IMR-90 (cell line): ENCODE data around the gene AUH.

ENCODE experiments used
- BHLHE40 ChIP-seq: fragments of 150-350 bp; IDR thresholded peaks from 2 replicates; pipeline ENCODE4 v1.6.1; 2016; ENCODE audit warnings: mild to moderate bottlenecking, low read depth, low read length
- CEBPB ChIP-seq: IDR thresholded peaks from 2 replicates; pipeline ENCODE4 v1.6.1; 2012; ENCODE audit warnings: low read depth, low read length, improper control_type of control experiment
- CHD1 ChIP-seq: IDR thresholded peaks from 2 replicates; pipeline ENCODE4 v1.6.1; 2012; ENCODE audit warnings: low read depth, low read length, improper control_type of control experiment
- CTCF ChIP-seq: conservative IDR thresholded peaks from 2 replicates; pipeline ENCODE4 v1.5.1; 2012; ENCODE audit warnings: mild to moderate bottlenecking, low read depth, low read length, improper control_type of control experiment
- MAFK ChIP-seq: IDR thresholded peaks from 2 replicates; pipeline ENCODE4 v1.6.1; 2012; ENCODE audit warnings: low read depth, low read length, improper control_type of control experiment
- NFE2L2 ChIP-seq: fragments of 150-350 bp; IDR thresholded peaks from 2 replicates; pipeline ENCODE4 v1.6.1; 2016; ENCODE audit warnings: low read depth, mild to moderate bottlenecking, low read length
- POLR2A ChIP-seq: IDR thresholded peaks from 2 replicates; pipeline ENCODE4 v1.6.1; 2012; ENCODE audit warnings: mild to moderate bottlenecking, low read depth, low read length
- RAD21 ChIP-seq: IDR thresholded peaks from 2 replicates; pipeline ENCODE4 v1.6.1; 2012; ENCODE audit warnings: low read length, improper control_type of control experiment
- RCOR1 ChIP-seq: IDR thresholded peaks from 2 replicates; pipeline ENCODE4 v1.6.1; 2012; ENCODE audit warnings: mild to moderate bottlenecking, low read length, improper control_type of control experiment; ENCODE audit not compliant: insufficient replicate concordance
- RFX5 ChIP-seq: IDR thresholded peaks from 2 replicates; pipeline ENCODE4 v1.8.0; 2012; ENCODE audit warnings: low read depth, mild to moderate bottlenecking, low read length, moderate library complexity
- TF ChIP-seq, protein P1 (sequence below): fragments of 150-350 bp; IDR thresholded peaks from 2 replicates; pipeline ENCODE4 v1.6.1; 2016; ENCODE audit warnings: low read depth, mild to moderate bottlenecking, low read length, moderate library complexity, borderline replicate concordance

DNA sequence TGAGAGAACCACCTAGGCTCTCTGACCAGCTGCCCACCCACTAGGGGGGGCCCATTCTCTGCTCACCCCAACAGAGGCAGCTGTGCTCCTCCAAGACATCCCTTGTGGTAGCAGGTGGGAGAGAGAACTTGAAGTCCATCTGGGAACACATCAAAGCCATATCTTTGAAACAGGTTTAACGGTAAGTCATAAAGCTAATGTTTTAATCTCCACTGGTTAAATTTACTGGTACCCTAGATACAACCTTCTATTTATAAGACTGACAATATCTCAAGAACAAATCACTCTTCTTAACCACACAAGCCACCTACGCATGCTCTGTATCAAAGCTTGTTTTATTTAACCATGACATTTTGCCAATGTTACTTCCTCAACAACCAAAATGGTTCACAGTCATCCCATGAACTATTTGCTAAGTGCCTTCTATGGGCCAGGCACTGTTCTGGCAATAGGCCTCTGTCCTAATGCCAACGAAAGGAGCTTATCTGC, 20.4 kb downstream of the AUH start:
- TF ChIP-seq POLR2A (no peak), CTCF (no peak), RAD21 (no peak), BHLHE40 (no peak), CEBPB (no peak), NFE2L2 (no peak), MAFK (no peak), RCOR1 (no peak), RFX5 (no peak), CHD1 (no peak)
- TF ChIP-seq, protein P1, sequence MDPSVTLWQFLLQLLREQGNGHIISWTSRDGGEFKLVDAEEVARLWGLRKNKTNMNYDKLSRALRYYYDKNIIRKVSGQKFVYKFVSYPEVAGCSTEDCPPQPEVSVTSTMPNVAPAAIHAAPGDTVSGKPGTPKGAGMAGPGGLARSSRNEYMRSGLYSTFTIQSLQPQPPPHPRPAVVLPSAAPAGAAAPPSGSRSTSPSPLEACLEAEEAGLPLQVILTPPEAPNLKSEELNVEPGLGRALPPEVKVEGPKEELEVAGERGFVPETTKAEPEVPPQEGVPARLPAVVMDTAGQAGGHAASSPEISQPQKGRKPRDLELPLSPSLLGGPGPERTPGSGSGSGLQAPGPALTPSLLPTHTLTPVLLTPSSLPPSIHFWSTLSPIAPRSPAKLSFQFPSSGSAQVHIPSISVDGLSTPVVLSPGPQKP = no peak
